Parathyroid adenoma (tissue), 2 donors: ENCODE data around the gene PLCL2.
"Not testable (repeated sequence)": the region's sequence is repeated elsewhere in the genome, so short reads cannot be mapped to it uniquely, and the experiment has no call there.

Source experiments
- H2AFZ ChIP-seq: fragments of 300-600 bp; sonication (generic); one replicate; pipeline ENCODE4 v1.7.0; 2017; ENCODE audit warnings: antibody characterized with exemption, mild to moderate bottlenecking
- H3K27ac ChIP-seq: fragments of 300-600 bp; sonication (generic); one replicate; pipeline ENCODE4 v1.7.0; 2017
- H3K27me3 ChIP-seq: fragments of 300-600 bp; sonication (generic); one replicate; pipeline ENCODE4 v1.7.0; 2017; ENCODE audit warnings: low read length; ENCODE audit not compliant: control insufficient read depth, insufficient read depth
- H3K36me3 ChIP-seq: fragments of 300-600 bp; sonication (generic); one replicate; pipeline ENCODE4 v1.7.0; 2017; ENCODE audit warnings: low read length; ENCODE audit not compliant: control insufficient read depth, insufficient read depth
- H3K4me1 ChIP-seq: fragments of 300-600 bp; sonication (generic); one replicate; pipeline ENCODE4 v1.7.0; 2017; ENCODE audit warnings: control low read depth
- H3K4me2 ChIP-seq: fragments of 300-600 bp; sonication (generic); one replicate; pipeline ENCODE4 v1.7.0; 2017; ENCODE audit warnings: low read length
- H3K4me3 ChIP-seq: fragments of 300-600 bp; sonication (generic); one replicate; pipeline ENCODE4 v1.7.0; 2017; ENCODE audit warnings: low read depth, low read length
- H3K79me2 ChIP-seq: fragments of 300-600 bp; sonication (generic); one replicate; pipeline ENCODE4 v1.7.0; 2017; ENCODE audit warnings: control low read depth
- H3K9ac ChIP-seq: fragments of 300-600 bp; sonication (generic); one replicate; pipeline ENCODE4 v1.7.0; 2017; ENCODE audit warnings: mild to moderate bottlenecking
- H3K9me3 ChIP-seq: fragments of 300-600 bp; sonication (generic); one replicate; pipeline ENCODE4 v1.7.0; 2017; ENCODE audit warnings: low read length; ENCODE audit not compliant: control insufficient read depth
- CTCF ChIP-seq: fragments of 300-600 bp; sonication (generic); IDR thresholded peaks from one replicate; pipeline ENCODE4 v1.7.0; 2017; ENCODE audit warnings: antibody characterized with exemption, mild to moderate bottlenecking
- donor health status: primary hyperparathyroidism.

PLCL2 gene

GRCh38 chr3:17090280-17090983 lies 205.7 kb downstream of the PLCL2 start:
- no peak for TF ChIP-seq CTCF
- no peaks in the 10 kb centered on the region for H3K9me3 ChIP-seq
- H3K36me3 ChIP-seq, result no peaks in the 10 kb centered on the region
- no peak overlapping the region for H3K9ac ChIP-seq
- H3K27ac ChIP-seq, result no peak overlapping the region
- H3K4me1 ChIP-seq, result no peaks in the 10 kb centered on the region
- H3K4me2 ChIP-seq, result no peak overlapping the region
- H3K79me2 ChIP-seq, result no peaks in the 10 kb centered on the region
- no peak overlapping the region for H2AFZ ChIP-seq
- H3K4me3 ChIP-seq, result no peak overlapping the region
- H3K27me3 ChIP-seq, result no peaks in the 10 kb centered on the region

GRCh38 chr3:17091910-17092582 lies 207.3 kb downstream of the PLCL2 start:
- no peak overlapping the region for H2AFZ ChIP-seq
- H3K4me1 ChIP-seq, result no peaks in the 10 kb centered on the region
- H3K27ac ChIP-seq, result no peak overlapping the region
- no peak overlapping the region for H3K4me2 ChIP-seq
- TF ChIP-seq CTCF, result no peak
- no peaks in the 10 kb centered on the region for H3K79me2 ChIP-seq
- no peaks in the 10 kb centered on the region for H3K9me3 ChIP-seq
- no peak overlapping the region for H3K9ac ChIP-seq
- H3K4me3 ChIP-seq, result no peak overlapping the region
- no peaks in the 10 kb centered on the region for H3K36me3 ChIP-seq
- no peaks in the 10 kb centered on the region for H3K27me3 ChIP-seq

GRCh38 chr3:17092583-17092933 lies 207.8 kb downstream of the PLCL2 start:
- Histone ChIP-seq H3K9me3 (no peaks in the 10 kb centered on the region), H3K4me2 (no peak overlapping the region), H3K4me3 (no peak overlapping the region), H3K79me2 (no peaks in the 10 kb centered on the region), H3K27me3 (no peaks in the 10 kb centered on the region), H3K4me1 (no peaks in the 10 kb centered on the region), H2AFZ (no peak overlapping the region), H3K36me3 (no peaks in the 10 kb centered on the region), H3K9ac (no peak overlapping the region), H3K27ac (no peak overlapping the region)
- no peak for TF ChIP-seq CTCF

- Histone ChIP-seq H3K27me3 (no peaks in the 10 kb centered on the region), H3K4me3 (no peak overlapping the region), H3K4me2 (no peak overlapping the region), H3K9ac (no peak overlapping the region), H3K9me3 (no peaks in the 10 kb centered on the region), H3K79me2 (no peaks in the 10 kb centered on the region), H2AFZ (no peak overlapping the region), H3K4me1 (no peaks in the 10 kb centered on the region), H3K36me3 (no peaks in the 10 kb centered on the region), H3K27ac (no peak overlapping the region)
- TF ChIP-seq CTCF, result no peak
Observed at GRCh38 chr3:17094551-17094950, 209.8 kb downstream of the PLCL2 start.

GRCh38 chr3:17103579-17103978 lies 218.8 kb downstream of the PLCL2 start:
- Histone ChIP-seq H3K79me2 (no peaks in the 10 kb centered on the region), H3K4me2 (no peak overlapping the region), H3K36me3 (no peaks in the 10 kb centered on the region), H3K9me3 (no peaks in the 10 kb centered on the region), H3K4me3 (no peak overlapping the region), H3K27me3 (no peaks in the 10 kb centered on the region), H3K4me1 (no peaks in the 10 kb centered on the region), H2AFZ (no peak overlapping the region), H3K9ac (no peak overlapping the region), H3K27ac (no peak overlapping the region)
- no peak for TF ChIP-seq CTCF

- H3K9me3 ChIP-seq, H3K4me1 ChIP-seq, H2AFZ ChIP-seq, H3K9ac ChIP-seq, H3K4me2 ChIP-seq, H3K27me3 ChIP-seq, H3K79me2 ChIP-seq, H3K36me3 ChIP-seq, H3K4me3 ChIP-seq, H3K27ac ChIP-seq: not testable (repeated sequence)
Observed at GRCh38 chr3:17106801-17107200, 222.0 kb downstream of the PLCL2 start.
